ENCODE data around the gene C1S. TPM values are rescaled to one million over a fixed set of nuclear protein-coding genes. Genes with fewer than 3 reads are reported as not detected.

The C1S gene
- total RNA-seq, 4 donors from 2014 or later = 391 to 853 (median 638) TPM

DNA sequence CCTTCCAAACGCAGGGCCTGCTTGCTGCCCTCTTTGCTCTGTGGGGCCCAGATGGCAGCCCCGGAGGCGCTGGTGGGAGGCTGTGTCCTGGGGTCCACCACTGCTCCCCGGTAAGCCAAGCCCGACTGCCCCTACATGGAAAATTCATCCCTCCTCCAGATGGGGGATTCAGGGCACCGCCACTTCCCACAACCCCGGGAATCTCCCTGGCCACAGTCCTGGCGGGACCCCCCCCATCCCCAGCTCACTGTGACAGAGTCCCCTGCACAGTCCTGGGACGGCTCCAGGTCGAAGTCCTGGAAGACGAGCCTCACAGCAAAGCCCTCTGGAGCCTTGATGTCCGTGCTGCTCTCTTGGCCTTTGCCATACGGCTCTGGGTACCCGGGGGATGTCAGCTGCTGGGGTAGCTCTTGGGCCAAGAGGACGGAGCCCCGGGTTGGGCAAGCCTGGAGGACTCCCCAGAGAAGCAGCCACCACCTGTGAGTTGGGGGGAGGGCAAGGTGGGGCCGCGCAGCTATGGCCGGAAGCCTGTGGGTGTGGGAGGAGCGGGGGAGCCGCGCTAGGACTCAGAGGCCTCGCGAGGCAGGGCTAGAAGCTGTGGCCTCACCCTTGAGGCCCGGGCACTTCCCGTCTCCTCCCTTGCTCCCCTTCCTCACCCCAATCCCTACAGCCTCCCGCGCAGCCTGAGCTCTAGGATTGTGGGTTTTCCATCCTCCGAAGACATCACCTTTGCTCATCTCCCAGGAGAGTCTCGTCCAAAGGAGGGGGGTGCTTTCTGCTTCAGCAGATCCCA is 47.7 kb downstream of the C1S start:
- Histone ChIP-seq H3K27me3 (no peaks in the 10 kb centered on the region), H3K9me3 (no peaks in the 10 kb centered on the region), H3K27ac (peak overlapping the region; percentile 89 to 97 (median 96)), H3K4me1 (peaks cover 0 to 52% (median 9%) of the 10 kb centered on the region in 3 donors), H3K36me3 (peaks cover 0 to 22% of the 10 kb centered on the region in 2 donors), H3K4me3 (peak overlapping the region; percentile 40 to 65)
- ATAC-seq = peak; percentile 86
- 0 to 2% methylated on average over 7 to 11 of the region's 30 CpGs for WGBS, 2 donors (ENCODE audit: low coverage in 1 of 2)
- peak; percentile 64 for TF ChIP-seq POLR2AphosphoS5 (IDR thresholded peaks at IDR 0.05)
- TF ChIP-seq POLR2A (IDR thresholded peaks at IDR 0.05) = peak; percentile 58 to 63
- no peak for TF ChIP-seq EP300 (IDR thresholded peaks at IDR 0.05)

DNA sequence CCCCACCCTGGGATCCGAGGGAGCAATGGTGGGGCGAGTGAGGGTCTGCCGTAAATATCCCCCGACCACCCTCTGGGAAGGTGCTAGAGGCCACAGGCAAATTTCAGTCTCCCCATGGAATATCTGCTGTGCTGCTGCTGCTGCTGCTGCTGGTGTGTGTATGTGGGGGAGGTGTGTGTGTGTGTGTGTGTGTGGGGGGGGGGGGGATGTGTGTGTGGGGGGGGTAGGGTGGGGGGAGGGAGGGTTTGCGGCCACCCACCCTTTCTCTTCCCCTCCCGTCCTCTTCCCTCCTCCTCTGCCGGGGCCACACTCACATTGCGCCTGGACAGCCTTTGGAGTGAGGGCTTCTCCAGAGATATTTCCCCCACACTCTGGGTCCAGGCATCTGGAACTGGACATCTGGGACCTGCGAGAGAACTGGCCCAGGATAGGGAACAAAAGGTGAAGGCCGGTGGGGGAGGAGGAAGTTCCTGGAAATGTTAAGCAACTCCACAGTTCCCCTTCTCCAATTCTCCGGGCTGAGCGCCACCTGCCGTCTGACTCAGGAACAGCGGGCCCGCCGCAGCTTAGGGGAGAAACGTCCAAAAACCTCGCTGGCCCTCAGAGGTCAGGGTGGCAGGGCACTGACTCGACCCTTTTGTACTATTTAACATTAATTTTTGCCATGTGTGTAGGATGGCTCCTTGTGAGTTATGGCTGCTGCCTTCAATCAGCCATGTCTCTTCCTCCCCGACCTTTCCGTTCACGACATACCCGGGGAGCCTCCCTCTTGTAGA is 48.5 kb downstream of the C1S start, which contains the start of gene C1RL:
Gene C1RL (minus strand): TSS at position 419 of the 776 bp plus-strand sequence. CDS start 34 bp downstream, at position 385.
- Histone ChIP-seq H3K9me3 (no peaks in the 10 kb centered on the region), H3K4me1 (peaks cover 0 to 56% (median 12%) of the 10 kb centered on the region in 3 donors), H3K36me3 (peaks cover 0 to 14% of the 10 kb centered on the region in 2 donors), H3K27me3 (no peaks in the 10 kb centered on the region), H3K4me3 (peak within 1 kb of the TSS; percentile 40 to 65), H3K27ac (peak within 1 kb of the TSS; percentile 89 to 97 (median 96))
- TF ChIP-seq POLR2AphosphoS5 (IDR thresholded peaks at IDR 0.05) (peak; percentile 98), EP300 (IDR thresholded peaks at IDR 0.05) (no peak), POLR2A (IDR thresholded peaks at IDR 0.05) (peak; percentile 35 to 61)
- TF ChIP-seq, protein P1, sequence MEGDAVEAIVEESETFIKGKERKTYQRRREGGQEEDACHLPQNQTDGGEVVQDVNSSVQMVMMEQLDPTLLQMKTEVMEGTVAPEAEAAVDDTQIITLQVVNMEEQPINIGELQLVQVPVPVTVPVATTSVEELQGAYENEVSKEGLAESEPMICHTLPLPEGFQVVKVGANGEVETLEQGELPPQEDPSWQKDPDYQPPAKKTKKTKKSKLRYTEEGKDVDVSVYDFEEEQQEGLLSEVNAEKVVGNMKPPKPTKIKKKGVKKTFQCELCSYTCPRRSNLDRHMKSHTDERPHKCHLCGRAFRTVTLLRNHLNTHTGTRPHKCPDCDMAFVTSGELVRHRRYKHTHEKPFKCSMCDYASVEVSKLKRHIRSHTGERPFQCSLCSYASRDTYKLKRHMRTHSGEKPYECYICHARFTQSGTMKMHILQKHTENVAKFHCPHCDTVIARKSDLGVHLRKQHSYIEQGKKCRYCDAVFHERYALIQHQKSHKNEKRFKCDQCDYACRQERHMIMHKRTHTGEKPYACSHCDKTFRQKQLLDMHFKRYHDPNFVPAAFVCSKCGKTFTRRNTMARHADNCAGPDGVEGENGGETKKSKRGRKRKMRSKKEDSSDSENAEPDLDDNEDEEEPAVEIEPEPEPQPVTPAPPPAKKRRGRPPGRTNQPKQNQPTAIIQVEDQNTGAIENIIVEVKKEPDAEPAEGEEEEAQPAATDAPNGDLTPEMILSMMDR (IDR thresholded peaks at IDR 0.05) = peak; percentile 98 to 99 (median 98)
- WGBS, 2 donors (ENCODE audit: low coverage in 1 of 2) = 0 to 17% methylated on average over 9 to 14 of the region's 23 CpGs
- peak; percentile 92 for ATAC-seq

GRCh38 chr12:7109572-7109920 is 49.0 kb downstream of the C1S start:
- H3K4me1 ChIP-seq = peaks cover 0 to 56% (median 12%) of the 10 kb centered on the region in 3 donors

GRCh38 chr12:7110661-7111060 is 50.1 kb downstream of the C1S start:
- Histone ChIP-seq H3K27ac (no peak overlapping the region), H3K36me3 (peaks cover 0 to 12% of the 10 kb centered on the region in 2 donors), H3K4me3 (no peak overlapping the region), H3K4me1 (peaks cover 0 to 56% (median 12%) of the 10 kb centered on the region in 3 donors), H3K9me3 (no peaks in the 10 kb centered on the region), H3K27me3 (no peaks in the 10 kb centered on the region)
- TF ChIP-seq POLR2AphosphoS5 (IDR thresholded peaks at IDR 0.05) = no peak
- TF ChIP-seq POLR2A (IDR thresholded peaks at IDR 0.05) = no peak
- TF ChIP-seq, protein P1 (IDR thresholded peaks at IDR 0.05) = no peak
- no peak for TF ChIP-seq EP300 (IDR thresholded peaks at IDR 0.05)
- no peak for ATAC-seq
- 80 to 81% methylated on average over 2 to 4 of the region's 5 CpGs for WGBS, 2 donors (ENCODE audit: low coverage in 1 of 2)

More at GRCh38 chr12:7109572-7109920, 49.0 kb downstream of the C1S start:
- Histone ChIP-seq H3K36me3 (peaks cover 0 to 9% of the 10 kb centered on the region in 2 donors), H3K27ac (peak overlapping the region in 3 of 4 donors; percentile 95 to 97 (median 96)), H3K27me3 (no peaks in the 10 kb centered on the region), H3K9me3 (no peaks in the 10 kb centered on the region), H3K4me3 (peak overlapping the region in 1 of 2 donors; percentile 65)
- TF ChIP-seq POLR2AphosphoS5 (IDR thresholded peaks at IDR 0.05) (no peak), EP300 (IDR thresholded peaks at IDR 0.05) (no peak), POLR2A (IDR thresholded peaks at IDR 0.05) (no peak)
- TF ChIP-seq, protein P1 (IDR thresholded peaks at IDR 0.05) = no peak
- no peak for ATAC-seq
- 20% methylated on average over 1 of the region's 5 CpGs; no CpG with 5 or more reads in 1 of the 2 donors for WGBS, 2 donors (ENCODE audit: low coverage in 1 of 2)

GRCh38 chr12:7112041-7112440 is 51.5 kb downstream of the C1S start:
- Histone ChIP-seq H3K4me1 (peaks cover 0 to 46% (median 12%) of the 10 kb centered on the region in 3 donors), H3K27me3 (no peaks in the 10 kb centered on the region), H3K4me3 (no peak overlapping the region), H3K27ac (peak overlapping the region in 2 of 4 donors; percentile 3 to 28), H3K36me3 (peaks cover 0 to 25% of the 10 kb centered on the region in 2 donors), H3K9me3 (no peaks in the 10 kb centered on the region)
- WGBS, 2 donors (ENCODE audit: low coverage in 1 of 2) = 69 to 72% methylated on average over 4 of the region's 4 CpGs
- TF ChIP-seq, protein P1 (IDR thresholded peaks at IDR 0.05) = no peak
- TF ChIP-seq EP300 (IDR thresholded peaks at IDR 0.05) = no peak
- no peak for TF ChIP-seq POLR2A (IDR thresholded peaks at IDR 0.05)
- TF ChIP-seq POLR2AphosphoS5 (IDR thresholded peaks at IDR 0.05) = no peak
- no peak for ATAC-seq
